ENCODE data around the gene CYP11A1. TPM values are rescaled to one million over a fixed set of nuclear protein-coding genes. Genes with fewer than 3 reads are reported as not detected.
"Not testable (repeated sequence)": the region's sequence is repeated elsewhere in the genome, so short reads cannot be mapped to it uniquely, and the experiment has no call there.

The CYP11A1 gene
- polyA plus RNA-seq, 3 donors = not detected

- H3K27ac ChIP-seq (ENCODE audit: low read depth in 1 of 2, low read length in 2 of 2); H4K20me1 ChIP-seq (ENCODE audit: insufficient read depth, low read length); H3K4me1 Mint-ChIP-seq; H2AFZ ChIP-seq (ENCODE audit: insufficient read depth, low read depth, low read length, poor library complexity, severe bottlenecking); DNase-seq; H3K36me3 ChIP-seq (replicated peaks in 1 of 2; ENCODE audit: control insufficient read depth in 1 of 2, insufficient read depth in 2 of 2, low read length in 2 of 2); H3K4me3 ChIP-seq (replicated peaks in 1 of 3; ENCODE audit: low read depth in 2 of 3, low read length in 3 of 3); H3K4me3 Mint-ChIP-seq; H3K4me2 ChIP-seq (replicated peaks; ENCODE audit: extremely low read depth, low read length, poor library complexity, severe bottlenecking); H3K4me1 ChIP-seq (ENCODE audit: control insufficient read depth in 1 of 2, insufficient read depth in 2 of 2, low read length in 2 of 2); H3K79me2 ChIP-seq (ENCODE audit: insufficient read depth, low read length); H3K27ac Mint-ChIP-seq; intact Hi-C loops (cut with micrococcal nuclease); H3K9ac ChIP-seq (ENCODE audit: insufficient read depth, low read length, poor library complexity, severe bottlenecking); H3K27me3 ChIP-seq (ENCODE audit: control insufficient read depth in 2 of 2, insufficient read depth in 2 of 2, low read length in 2 of 2); H3K9me3 ChIP-seq (replicated peaks in 1 of 2; ENCODE audit: control insufficient read depth in 1 of 2, insufficient read depth in 1 of 2, low read length in 2 of 2); H3K36me3 Mint-ChIP-seq: not testable (repeated sequence)
- Mint-ChIP-seq H3K27me3 (ENCODE audit: low read depth in 3 of 3) (peaks cover 14 to 28% (median 21%) of the 10 kb centered on the region in 3 donors), H3K9me3 (peaks cover 6 to 14% (median 8%) of the 10 kb centered on the region in 7 donors)
- WGBS (ENCODE audit: insufficient coverage) = 96% methylated on average over 5 of the region's 6 CpGs
Measured at GRCh38 chr15:74356050-74356449, 11.4 kb downstream of the CYP11A1 start.

- H3K27me3 ChIP-seq (ENCODE audit: control insufficient read depth in 2 of 2, insufficient read depth in 2 of 2, low read length in 2 of 2); H3K9me3 ChIP-seq (replicated peaks in 1 of 2; ENCODE audit: control insufficient read depth in 1 of 2, insufficient read depth in 1 of 2, low read length in 2 of 2); H3K79me2 ChIP-seq (ENCODE audit: insufficient read depth, low read length); H2AFZ ChIP-seq (ENCODE audit: insufficient read depth, low read depth, low read length, poor library complexity, severe bottlenecking); H3K27ac Mint-ChIP-seq; H3K36me3 Mint-ChIP-seq; H3K4me1 Mint-ChIP-seq; H3K4me3 ChIP-seq (replicated peaks in 1 of 3; ENCODE audit: low read depth in 2 of 3, low read length in 3 of 3); H3K9ac ChIP-seq (ENCODE audit: insufficient read depth, low read length, poor library complexity, severe bottlenecking); H4K20me1 ChIP-seq (ENCODE audit: insufficient read depth, low read length); DNase-seq; intact Hi-C loops (cut with micrococcal nuclease); H3K27ac ChIP-seq (ENCODE audit: low read depth in 1 of 2, low read length in 2 of 2); H3K36me3 ChIP-seq (replicated peaks in 1 of 2; ENCODE audit: control insufficient read depth in 1 of 2, insufficient read depth in 2 of 2, low read length in 2 of 2); H3K4me3 Mint-ChIP-seq; H3K4me2 ChIP-seq (replicated peaks; ENCODE audit: extremely low read depth, low read length, poor library complexity, severe bottlenecking); H3K4me1 ChIP-seq (ENCODE audit: control insufficient read depth in 1 of 2, insufficient read depth in 2 of 2, low read length in 2 of 2): not testable (repeated sequence)
- 86% methylated on average over 2 of the region's 2 CpGs for WGBS (ENCODE audit: insufficient coverage)
- Mint-ChIP-seq H3K27me3 (ENCODE audit: low read depth in 3 of 3) (peaks cover 14 to 30% (median 20%) of the 10 kb centered on the region in 3 donors), H3K9me3 (peaks cover 6 to 14% (median 8%) of the 10 kb centered on the region in 7 donors)
Measured at GRCh38 chr15:74353992-74354391, 13.5 kb downstream of the CYP11A1 start.

- no peaks in the 10 kb centered on the region for H4K20me1 ChIP-seq (ENCODE audit: insufficient read depth, low read length)
- H3K27me3 ChIP-seq (ENCODE audit: control insufficient read depth in 2 of 2, insufficient read depth in 2 of 2, low read length in 2 of 2) = no peaks in the 10 kb centered on the region
- H3K4me1 ChIP-seq (ENCODE audit: control insufficient read depth in 1 of 2, insufficient read depth in 2 of 2, low read length in 2 of 2) = no peaks in the 10 kb centered on the region
- no peaks in the 10 kb centered on the region for H3K79me2 ChIP-seq (ENCODE audit: insufficient read depth, low read length)
- peaks cover 5 to 6% of the 10 kb centered on the region in 2 donors for H3K9me3 ChIP-seq (replicated peaks in 1 of 2; ENCODE audit: control insufficient read depth in 1 of 2, insufficient read depth in 1 of 2, low read length in 2 of 2)
- no peak for DNase-seq
- no peak overlapping the region for H3K9ac ChIP-seq (ENCODE audit: insufficient read depth, low read length, poor library complexity, severe bottlenecking)
- Mint-ChIP-seq H3K4me1 (no peaks in the 10 kb centered on the region), H3K27me3 (ENCODE audit: low read depth in 3 of 3) (peaks cover 16 to 30% (median 20%) of the 10 kb centered on the region in 3 donors), H3K4me3 (no peak overlapping the region), H3K36me3 (no peaks in the 10 kb centered on the region), H3K9me3 (peaks cover 6 to 14% (median 8%) of the 10 kb centered on the region in 7 donors), H3K27ac (no peak overlapping the region)
- WGBS (ENCODE audit: insufficient coverage) = 100% methylated on average over 2 of the region's 3 CpGs
- H3K36me3 ChIP-seq (replicated peaks in 1 of 2; ENCODE audit: control insufficient read depth in 1 of 2, insufficient read depth in 2 of 2, low read length in 2 of 2) = no peaks in the 10 kb centered on the region
- no peak overlapping the region for H2AFZ ChIP-seq (ENCODE audit: insufficient read depth, low read depth, low read length, poor library complexity, severe bottlenecking)
- no peak overlapping the region for H3K4me2 ChIP-seq (replicated peaks; ENCODE audit: extremely low read depth, low read length, poor library complexity, severe bottlenecking)
- H3K27ac ChIP-seq (ENCODE audit: low read depth in 1 of 2, low read length in 2 of 2) = no peak overlapping the region
- no peak for TF ChIP-seq CTCF (IDR thresholded peaks at IDR 0.05)
- intact Hi-C loops (cut with micrococcal nuclease) = no loop called here
- no peak overlapping the region for H3K4me3 ChIP-seq (replicated peaks in 1 of 3; ENCODE audit: low read depth in 2 of 3, low read length in 3 of 3)
Measured at GRCh38 chr15:74352393-74352910, 15.0 kb downstream of the CYP11A1 start.
